ENCODE measurements around the gene PHF2.

DNA sequence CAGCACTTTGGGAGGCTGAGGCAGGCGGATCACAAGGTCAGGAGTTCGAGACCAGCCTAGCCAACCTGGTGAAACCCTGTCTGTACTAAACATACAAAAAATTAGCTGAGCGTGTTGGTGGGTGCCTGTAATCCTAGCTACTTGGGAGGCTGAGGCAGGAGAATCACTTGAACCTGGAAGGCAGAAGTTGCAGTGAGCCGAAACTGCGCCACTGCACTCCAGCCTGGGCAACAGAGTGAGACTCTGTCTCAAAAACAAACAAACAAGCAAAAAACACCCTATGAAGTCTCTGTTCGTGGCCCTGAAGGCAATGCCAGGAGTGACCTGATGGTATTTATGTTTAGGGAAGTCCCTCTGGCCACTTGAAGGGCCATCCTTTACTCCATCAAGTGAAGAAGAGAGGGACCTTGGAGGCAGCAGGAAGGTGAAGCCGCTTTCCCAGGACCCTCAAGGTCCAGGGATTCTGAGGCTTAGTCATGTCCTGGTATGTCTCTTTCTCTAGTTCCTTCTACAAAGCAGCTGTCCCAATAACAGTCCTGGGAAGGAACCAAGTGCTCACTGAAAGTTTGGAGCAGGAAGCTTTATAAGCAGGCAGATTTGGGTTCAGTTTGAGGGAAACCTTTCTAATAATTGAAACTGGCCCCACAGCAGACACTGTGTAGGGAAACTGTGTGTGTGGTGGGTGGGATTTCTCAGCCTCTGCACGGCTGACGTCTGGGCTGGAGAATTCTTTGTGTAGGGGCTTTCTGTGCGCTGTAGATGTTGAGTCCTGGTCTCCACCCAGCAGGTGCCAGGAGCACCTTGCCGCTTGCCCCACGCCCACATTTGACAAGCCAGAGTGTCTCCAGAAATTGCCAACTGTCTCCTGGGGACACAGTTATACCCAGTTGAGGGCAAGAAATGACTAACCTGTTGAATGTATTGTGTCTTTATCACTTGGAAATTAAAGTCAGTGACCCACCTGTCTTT is 12.5 kb downstream of the PHF2 start:
- TF ChIP-seq, protein P1, sequence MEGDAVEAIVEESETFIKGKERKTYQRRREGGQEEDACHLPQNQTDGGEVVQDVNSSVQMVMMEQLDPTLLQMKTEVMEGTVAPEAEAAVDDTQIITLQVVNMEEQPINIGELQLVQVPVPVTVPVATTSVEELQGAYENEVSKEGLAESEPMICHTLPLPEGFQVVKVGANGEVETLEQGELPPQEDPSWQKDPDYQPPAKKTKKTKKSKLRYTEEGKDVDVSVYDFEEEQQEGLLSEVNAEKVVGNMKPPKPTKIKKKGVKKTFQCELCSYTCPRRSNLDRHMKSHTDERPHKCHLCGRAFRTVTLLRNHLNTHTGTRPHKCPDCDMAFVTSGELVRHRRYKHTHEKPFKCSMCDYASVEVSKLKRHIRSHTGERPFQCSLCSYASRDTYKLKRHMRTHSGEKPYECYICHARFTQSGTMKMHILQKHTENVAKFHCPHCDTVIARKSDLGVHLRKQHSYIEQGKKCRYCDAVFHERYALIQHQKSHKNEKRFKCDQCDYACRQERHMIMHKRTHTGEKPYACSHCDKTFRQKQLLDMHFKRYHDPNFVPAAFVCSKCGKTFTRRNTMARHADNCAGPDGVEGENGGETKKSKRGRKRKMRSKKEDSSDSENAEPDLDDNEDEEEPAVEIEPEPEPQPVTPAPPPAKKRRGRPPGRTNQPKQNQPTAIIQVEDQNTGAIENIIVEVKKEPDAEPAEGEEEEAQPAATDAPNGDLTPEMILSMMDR (IDR thresholded peaks at IDR 0.05; ENCODE audit: insufficient read depth, low read depth, low read length), result no peak
- TF ChIP-seq EZH2 (IDR thresholded peaks at IDR 0.05; ENCODE audit: insufficient read depth, low read length), result no peak
